Measurements from ENCODE around the gene FBXO44. TPM values are rescaled to one million over a fixed set of nuclear protein-coding genes. Genes with fewer than 3 reads are reported as not detected.
A peak's percentile ranks its signal among the peaks of the same experiment; 100 is the strongest.

Gene FBXO44
- total and polyA plus RNA-seq, 7 experiments from 2014 or later = 11.3 to 67.1 (median 35.5) TPM

- Histone ChIP-seq H3K27ac (ENCODE audit: low read depth, low read length) (no peak overlapping the region), H3K4me3 (ENCODE audit: low read length) (no peak overlapping the region), H3K4me1 (ENCODE audit: control insufficient read depth in 2 of 2, insufficient read depth in 2 of 2, low read length in 2 of 2) (peaks cover 16 to 30% of the 10 kb centered on the region in 2 donors), H3K36me3 (ENCODE audit: control insufficient read depth in 2 of 3, insufficient read depth in 3 of 3, low read length in 3 of 3) (peaks cover 0 to 3% (median 3%) of the 10 kb centered on the region in 3 experiments), H3K27me3 (ENCODE audit: control insufficient read depth in 2 of 2, insufficient read depth in 2 of 2, low read length in 2 of 2) (no peaks in the 10 kb centered on the region), H3K9me3 (ENCODE audit: control insufficient read depth in 2 of 3, low read length in 3 of 3) (no peaks in the 10 kb centered on the region)
- Mint-ChIP-seq H3K27ac (peak overlapping the region in 5 of 9 donors; percentile 53 to 88 (median 69)), H3K4me3 (peak overlapping the region in 7 of 10 donors; percentile 32 to 82 (median 58)), H3K27me3 (peaks cover 0 to 21% (median 0%) of the 10 kb centered on the region in 5 donors), H3K9me3 (no peaks in the 10 kb centered on the region), H3K36me3 (peaks cover 0 to 3% (median 0%) of the 10 kb centered on the region in 5 donors), H3K4me1 (peaks cover 19 to 53% (median 29%) of the 10 kb centered on the region in 7 donors)
- ATAC-seq = no peak
- ChIA-PET CTCF (interaction anchor here (0.9 to 3.1 kb wide), 4 partner anchors 10 to 68 kb away, joined by 4 to 12 read pairs (median 6); partner anchors contain the start of gene FBXO6), POLR2A (interaction anchor here (2.1 to 4.7 kb wide), 2 partner anchors 11 to 67 kb away, joined by 8 to 24 read pairs; partner anchors contain the start of gene FBXO6)
- no peak for DNase-seq
- intact Hi-C loops (cut with micrococcal nuclease) = loop anchor here (5.0 to 10.0 kb wide), 4 partner anchors 153 to 255 kb away; partner anchors contain the start of genes CLCN6 (in 2 of the 2) and MTHFR (in 2 of the 2)
These were observed 2.4 kb upstream of the FBXO44 start for GRCh38 chr1:11652203-11652780.

- H3K27me3 Mint-ChIP-seq = peaks cover 0 to 21% (median 0%) of the 10 kb centered on the region in 5 donors
- peak overlapping the region in 3 of 9 donors; percentile 53 to 88 (median 59) for H3K27ac Mint-ChIP-seq
- H3K9me3 Mint-ChIP-seq = no peaks in the 10 kb centered on the region
- ChIA-PET CTCF (interaction anchor here (0.5 to 3.1 kb wide), 8 partner anchors 11 to 322 kb away, joined by 3 to 12 read pairs (median 5); partner anchors contain the start of gene FBXO6), POLR2A (interaction anchor here (2.1 to 4.7 kb wide), 2 partner anchors 10 to 66 kb away, joined by 8 to 24 read pairs; partner anchors contain the start of gene FBXO6)
- no peaks in the 10 kb centered on the region for H3K9me3 ChIP-seq (ENCODE audit: control insufficient read depth in 2 of 3, low read length in 3 of 3)
- intact Hi-C loops (cut with micrococcal nuclease) = loop anchor here (5.0 to 10.0 kb wide), 4 partner anchors 152 to 254 kb away; partner anchors contain the start of genes CLCN6 (in 2 of the 2) and MTHFR (in 2 of the 2)
- H3K36me3 ChIP-seq (ENCODE audit: control insufficient read depth in 2 of 3, insufficient read depth in 3 of 3, low read length in 3 of 3) = peaks cover 0 to 9% (median 3%) of the 10 kb centered on the region in 3 experiments
- H3K4me3 Mint-ChIP-seq = peak overlapping the region; percentile 27 to 82 (median 67)
- H3K4me1 Mint-ChIP-seq = peaks cover 19 to 54% (median 33%) of the 10 kb centered on the region in 7 donors
- DNase-seq (no peak), ATAC-seq (no peak)
- no peak overlapping the region for H3K4me3 ChIP-seq (ENCODE audit: low read length)
- no peaks in the 10 kb centered on the region for H3K27me3 ChIP-seq (ENCODE audit: control insufficient read depth in 2 of 2, insufficient read depth in 2 of 2, low read length in 2 of 2)
- H3K4me1 ChIP-seq (ENCODE audit: control insufficient read depth in 2 of 2, insufficient read depth in 2 of 2, low read length in 2 of 2) = peaks cover 16 to 33% of the 10 kb centered on the region in 2 donors
- H3K36me3 Mint-ChIP-seq = peaks cover 0 to 3% (median 0%) of the 10 kb centered on the region in 5 donors
- H3K27ac ChIP-seq (ENCODE audit: low read depth, low read length) = no peak overlapping the region
These were observed 1.4 kb upstream of the FBXO44 start for GRCh38 chr1:11653101-11653860.

GRCh38 chr1:11653861-11654136 lies 878 bp upstream of the FBXO44 start:
- Mint-ChIP-seq H3K27ac (peak overlapping the region in 2 of 9 donors; percentile 4 to 56), H3K4me3 (peak overlapping the region; percentile 39 to 87 (median 66)), H3K4me1 (peaks cover 19 to 54% (median 33%) of the 10 kb centered on the region in 7 donors), H3K9me3 (no peaks in the 10 kb centered on the region), H3K27me3 (peaks cover 0 to 17% (median 0%) of the 10 kb centered on the region in 5 donors), H3K36me3 (peaks cover 0 to 3% (median 0%) of the 10 kb centered on the region in 5 donors)
- intact Hi-C loops (cut with micrococcal nuclease) = loop anchor here (1.0 to 10.0 kb wide), 7 partner anchors 11 to 380 kb away; partner anchors contain the start of genes CLCN6 (in 2 of the 2), MTHFR (in 2 of the 2), FBXO6 (in 1 of the 2) and UBIAD1 (in 1 of the 2)
- no peak overlapping the region for H3K4me3 ChIP-seq (ENCODE audit: low read length)
- peak overlapping the region; percentile 66 for H3K27ac ChIP-seq (ENCODE audit: low read depth, low read length)
- H3K9me3 ChIP-seq (ENCODE audit: control insufficient read depth in 2 of 3, low read length in 3 of 3) = no peaks in the 10 kb centered on the region
- ATAC-seq (no peak), DNase-seq (no peak)
- POLR2A ChIA-PET = interaction anchor here (2.1 to 4.7 kb wide), 2 partner anchors 10 to 66 kb away, joined by 8 to 24 read pairs; partner anchors contain the start of gene FBXO6
- CTCF ChIA-PET = interaction anchor here (0.5 to 3.1 kb wide), 4 partner anchors 10 to 323 kb away, joined by 4 to 12 read pairs (median 5); partner anchors contain the start of gene FBXO6
- H3K36me3 ChIP-seq (ENCODE audit: control insufficient read depth in 2 of 3, insufficient read depth in 3 of 3, low read length in 3 of 3) = peaks cover 0 to 15% (median 3%) of the 10 kb centered on the region in 3 experiments
- H3K27me3 ChIP-seq (ENCODE audit: control insufficient read depth in 2 of 2, insufficient read depth in 2 of 2, low read length in 2 of 2) = no peaks in the 10 kb centered on the region
- peaks cover 16 to 33% of the 10 kb centered on the region in 2 donors for H3K4me1 ChIP-seq (ENCODE audit: control insufficient read depth in 2 of 2, insufficient read depth in 2 of 2, low read length in 2 of 2)

GRCh38 chr1:11654939-11655808 lies 497 bp downstream of the FBXO44 start:
- Histone ChIP-seq H3K4me1 (ENCODE audit: control insufficient read depth in 2 of 2, insufficient read depth in 2 of 2, low read length in 2 of 2) (peaks cover 16 to 23% of the 10 kb centered on the region in 2 donors), H3K27me3 (ENCODE audit: control insufficient read depth in 2 of 2, insufficient read depth in 2 of 2, low read length in 2 of 2) (no peaks in the 10 kb centered on the region), H3K36me3 (ENCODE audit: control insufficient read depth in 2 of 3, insufficient read depth in 3 of 3, low read length in 3 of 3) (peaks cover 0 to 23% (median 9%) of the 10 kb centered on the region in 3 experiments), H3K27ac (ENCODE audit: low read depth, low read length) (peak overlapping the region; percentile 71), H3K9me3 (ENCODE audit: control insufficient read depth in 2 of 3, low read length in 3 of 3) (no peaks in the 10 kb centered on the region), H3K4me3 (ENCODE audit: low read length) (peak overlapping the region; percentile 53)
- POLR2A ChIA-PET = interaction anchor here (0.6 to 4.7 kb wide), 4 partner anchors 8 to 434 kb away, joined by 3 to 24 read pairs (median 6); partner anchors contain the start of gene FBXO6
- Mint-ChIP-seq H3K4me1 (peaks cover 12 to 40% (median 26%) of the 10 kb centered on the region in 7 donors), H3K27ac (peak overlapping the region in 4 of 9 donors; percentile 28 to 79 (median 48)), H3K36me3 (peaks cover 0 to 4% (median 3%) of the 10 kb centered on the region in 5 donors), H3K9me3 (no peaks in the 10 kb centered on the region), H3K27me3 (peaks cover 0 to 13% (median 0%) of the 10 kb centered on the region in 5 donors), H3K4me3 (peak overlapping the region; percentile 72 to 84 (median 78))
- ATAC-seq (peak; percentile 22), DNase-seq (no peak)
- CTCF ChIA-PET = interaction anchor here (0.6 to 1.9 kb wide), 3 partner anchors 10 to 81 kb away, joined by 3 to 8 read pairs (median 4); partner anchors contain the start of gene AGTRAP
- intact Hi-C loops (cut with micrococcal nuclease) = loop anchor here (1.0 to 10.0 kb wide), 8 partner anchors 9 to 382 kb away; partner anchors contain the start of genes CLCN6 (in 2 of the 2), MTHFR (in 2 of the 2), FBXO6 (in 1 of the 2) and MAD2L2 (in 1 of the 2)

- Histone ChIP-seq H3K4me1 (ENCODE audit: control insufficient read depth in 2 of 2, insufficient read depth in 2 of 2, low read length in 2 of 2) (peaks cover 8 to 13% of the 10 kb centered on the region in 2 donors), H3K27me3 (ENCODE audit: control insufficient read depth in 2 of 2, insufficient read depth in 2 of 2, low read length in 2 of 2) (no peaks in the 10 kb centered on the region), H3K36me3 (ENCODE audit: control insufficient read depth in 2 of 3, insufficient read depth in 3 of 3, low read length in 3 of 3) (peaks cover 0 to 46% (median 9%) of the 10 kb centered on the region in 3 experiments), H3K9me3 (ENCODE audit: control insufficient read depth in 2 of 3, low read length in 3 of 3) (no peaks in the 10 kb centered on the region), H3K4me3 (ENCODE audit: low read length) (no peak overlapping the region), H3K27ac (ENCODE audit: low read depth, low read length) (no peak overlapping the region)
- Mint-ChIP-seq H3K36me3 (peaks cover 0 to 18% (median 3%) of the 10 kb centered on the region in 5 donors), H3K9me3 (no peaks in the 10 kb centered on the region), H3K27me3 (peaks cover 0 to 2% (median 0%) of the 10 kb centered on the region in 5 donors), H3K4me1 (peaks cover 8 to 21% (median 11%) of the 10 kb centered on the region in 7 donors), H3K27ac (no peak overlapping the region), H3K4me3 (no peak overlapping the region)
- intact Hi-C loops (cut with micrococcal nuclease) = loop anchor here in 1 of 2 donors (10.0 kb wide), 1 partner anchor 147 kb away; the partner anchor contains the start of genes CLCN6 and MTHFR
- CTCF ChIA-PET = no interaction called here
- DNase-seq (no peak), ATAC-seq (no peak)
- POLR2A ChIA-PET = interaction anchor here (0.8 kb wide), 1 partner anchor 631 kb away, joined by 3 read pairs; no protein-coding TSS in a partner anchor
These were observed 3.0 kb downstream of the FBXO44 start for GRCh38 chr1:11657654-11658053.
